Erythroblast (primary cell): ENCODE data around the gene ZFX.

Experiments
- DNase-seq, 2 experiments: peaks; one replicate each; lab custom pipeline; 2025; lab: John Stamatoyannopoulos, UW
- GATA1 ChIP-seq: IDR thresholded peaks from 2 replicates; pipeline ENCODE4 v1.6.1; 2011; ENCODE audit warnings: low read depth, mild to moderate bottlenecking, control low read depth, low read length, moderate library complexity
- POLR2A ChIP-seq: IDR thresholded peaks from 2 replicates; pipeline ENCODE4 v1.6.1; 2011; ENCODE audit warnings: mild to moderate bottlenecking, low read length

The ZFX gene

GRCh38 chrX:24253469-24253868 lies 103.9 kb downstream of the ZFX start:
- DNase-seq, result no peak
- TF ChIP-seq GATA1 (no peak), POLR2A (no peak)

- DNase-seq, result no peak
- no peak for TF ChIP-seq GATA1
- TF ChIP-seq POLR2A, result no peak
Measured at GRCh38 chrX:24257011-24257410, 107.5 kb downstream of the ZFX start.

GRCh38 chrX:24259544-24260240 lies 110.2 kb downstream of the ZFX start:
- peak; percentile 34 to 53 for DNase-seq
- TF ChIP-seq POLR2A (no peak), GATA1 (no peak)

- TF ChIP-seq POLR2A (no peak), GATA1 (no peak)
- DNase-seq, result peak; percentile 0 to 5
Measured at GRCh38 chrX:24260842-24261550, 111.5 kb downstream of the ZFX start.

- no peak for DNase-seq
- TF ChIP-seq GATA1 (no peak), POLR2A (no peak)
Measured at GRCh38 chrX:24262309-24262708, 112.8 kb downstream of the ZFX start.

GRCh38 chrX:24264383-24264782 lies 114.9 kb downstream of the ZFX start:
- TF ChIP-seq POLR2A, result no peak
- TF ChIP-seq GATA1, result no peak
- no peak for DNase-seq
